ENCODE measurements around the gene TRIM17.

DNA sequence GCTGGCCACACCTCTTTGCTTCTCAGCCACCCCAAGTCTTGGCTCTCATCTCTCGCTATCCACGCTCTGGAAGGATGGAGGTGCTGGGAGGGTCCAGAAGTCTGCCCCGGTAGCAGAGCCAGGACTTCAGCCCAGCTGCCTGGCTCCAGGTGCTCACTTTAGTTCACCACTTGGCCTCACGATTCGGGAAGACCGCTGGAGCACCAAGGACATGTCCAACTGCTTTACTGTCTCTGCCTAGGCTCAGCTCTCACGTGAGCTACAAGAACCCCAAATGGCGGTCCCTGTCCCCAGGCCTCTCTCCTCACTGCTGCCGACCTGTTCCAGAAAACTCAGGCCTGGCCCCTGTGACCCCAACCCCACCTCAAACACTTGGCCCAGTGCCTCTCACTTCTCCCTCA lies 13.4 kb downstream of the TRIM17 start:
- TF ChIP-seq POLR2A (IDR thresholded peaks at IDR 0.05; ENCODE audit: low read depth, low read length) (no peak), POLR2AphosphoS5 (IDR thresholded peaks at IDR 0.05; ENCODE audit: low read depth, low read length) (no peak), SPI1 (IDR thresholded peaks at IDR 0.05; ENCODE audit: low read depth, low read length) (no peak), POU2F2 (IDR thresholded peaks at IDR 0.05; ENCODE audit: low read depth, low read length) (no peak)

All from GM12891 (cell line).